Measurements from ENCODE around the gene DMKN. TPM values are rescaled to one million over a fixed set of nuclear protein-coding genes. Genes with fewer than 3 reads are reported as not detected.

The DMKN gene
- total and polyA plus RNA-seq, 3 donors from 2014 or later, result 5.8 to 24.0 (median 7.9) TPM

- Histone ChIP-seq H3K4me1 (no peaks in the 10 kb centered on the region), H3K4me3 (no peak overlapping the region), H3K9me3 (no peaks in the 10 kb centered on the region), H3K27me3 (no peaks in the 10 kb centered on the region), H3K36me3 (ENCODE audit: low read depth, missing control alignments) (no peaks in the 10 kb centered on the region), H3K27ac (no peak overlapping the region)
- no peak for DNase-seq
- TF ChIP-seq CTCF (IDR thresholded peaks at IDR 0.05) (no peak), POLR2A (IDR thresholded peaks at IDR 0.05) (no peak)
- 59 to 68% methylated on average over 16 of the region's 16 CpGs for WGBS, 2 donors
- intact Hi-C loops (cut with DNase I; ENCODE audit: low total_unique reads), result no loop called here
Measured at GRCh38 chr19:35521124-35521743, 7.8 kb upstream of the DMKN start.

GRCh38 chr19:35519291-35519690 lies 5.8 kb upstream of the DMKN start:
- Histone ChIP-seq H3K27ac (no peak overlapping the region), H3K9me3 (no peaks in the 10 kb centered on the region), H3K4me1 (no peaks in the 10 kb centered on the region), H3K4me3 (no peak overlapping the region), H3K36me3 (ENCODE audit: low read depth, missing control alignments) (no peaks in the 10 kb centered on the region), H3K27me3 (no peaks in the 10 kb centered on the region)
- TF ChIP-seq CTCF (IDR thresholded peaks at IDR 0.05), result no peak
- TF ChIP-seq POLR2A (IDR thresholded peaks at IDR 0.05), result no peak
- WGBS, 2 donors, result 60 to 69% methylated on average over 7 of the region's 7 CpGs
- intact Hi-C loops (cut with DNase I; ENCODE audit: low total_unique reads), result no loop called here
- no peak for DNase-seq

GRCh38 chr19:35518313-35518712 lies 4.9 kb upstream of the DMKN start:
- Histone ChIP-seq H3K4me3 (no peak overlapping the region), H3K27me3 (no peaks in the 10 kb centered on the region), H3K4me1 (no peaks in the 10 kb centered on the region), H3K36me3 (ENCODE audit: low read depth, missing control alignments) (no peaks in the 10 kb centered on the region), H3K9me3 (no peaks in the 10 kb centered on the region), H3K27ac (no peak overlapping the region)
- TF ChIP-seq POLR2A (IDR thresholded peaks at IDR 0.05) (no peak), CTCF (IDR thresholded peaks at IDR 0.05) (no peak)
- 67 to 70% methylated on average over 6 of the region's 6 CpGs for WGBS, 2 donors
- intact Hi-C loops (cut with DNase I; ENCODE audit: low total_unique reads), result no loop called here
- no peak for DNase-seq

- DNase-seq, result no peak
- H3K4me3 ChIP-seq, result no peak overlapping the region
- TF ChIP-seq CTCF (IDR thresholded peaks at IDR 0.05) (no peak), POLR2A (IDR thresholded peaks at IDR 0.05) (no peak)
- no peaks in the 10 kb centered on the region for H3K9me3 ChIP-seq
- no peaks in the 10 kb centered on the region for H3K4me1 ChIP-seq
- no peaks in the 10 kb centered on the region for H3K27me3 ChIP-seq
- 92% methylated on average over 2 of the region's 2 CpGs for WGBS, 2 donors
- H3K27ac ChIP-seq, result no peak overlapping the region
- intact Hi-C loops (cut with DNase I; ENCODE audit: low total_unique reads), result no loop called here
- H3K36me3 ChIP-seq (ENCODE audit: low read depth, missing control alignments), result no peaks in the 10 kb centered on the region
Measured at GRCh38 chr19:35517342-35517741, 3.9 kb upstream of the DMKN start.

GRCh38 chr19:35516310-35516709 lies 2.9 kb upstream of the DMKN start:
- DNase-seq, result no peak
- intact Hi-C loops (cut with DNase I; ENCODE audit: low total_unique reads), result no loop called here
- 80 to 87% methylated on average over 3 of the region's 3 CpGs for WGBS, 2 donors

More at GRCh38 chr19:35516310-35516709, 2.9 kb upstream of the DMKN start:
- Histone ChIP-seq H3K9me3 (no peaks in the 10 kb centered on the region), H3K27me3 (no peaks in the 10 kb centered on the region), H3K27ac (no peak overlapping the region), H3K4me3 (no peak overlapping the region), H3K36me3 (ENCODE audit: low read depth, missing control alignments) (no peaks in the 10 kb centered on the region), H3K4me1 (no peaks in the 10 kb centered on the region)
- TF ChIP-seq POLR2A (IDR thresholded peaks at IDR 0.05), result no peak
- no peak for TF ChIP-seq CTCF (IDR thresholded peaks at IDR 0.05)

Data from testis (tissue), 3 donors.